Parathyroid adenoma (tissue), 2 donors: ENCODE data around the gene PLCB1.

Source experiments
- H2AFZ ChIP-seq: fragments of 300-600 bp; sonication (generic); one replicate; pipeline ENCODE4 v1.7.0; 2017; ENCODE audit warnings: antibody characterized with exemption, mild to moderate bottlenecking
- H3K27ac ChIP-seq: fragments of 300-600 bp; sonication (generic); one replicate; pipeline ENCODE4 v1.7.0; 2017
- H3K27me3 ChIP-seq: fragments of 300-600 bp; sonication (generic); one replicate; pipeline ENCODE4 v1.7.0; 2017; ENCODE audit warnings: low read length; ENCODE audit not compliant: control insufficient read depth, insufficient read depth
- H3K36me3 ChIP-seq: fragments of 300-600 bp; sonication (generic); one replicate; pipeline ENCODE4 v1.7.0; 2017; ENCODE audit warnings: low read length; ENCODE audit not compliant: control insufficient read depth, insufficient read depth
- H3K4me1 ChIP-seq: fragments of 300-600 bp; sonication (generic); one replicate; pipeline ENCODE4 v1.7.0; 2017; ENCODE audit warnings: control low read depth
- H3K4me2 ChIP-seq: fragments of 300-600 bp; sonication (generic); one replicate; pipeline ENCODE4 v1.7.0; 2017; ENCODE audit warnings: low read length
- H3K4me3 ChIP-seq: fragments of 300-600 bp; sonication (generic); one replicate; pipeline ENCODE4 v1.7.0; 2017; ENCODE audit warnings: low read depth, low read length
- H3K79me2 ChIP-seq: fragments of 300-600 bp; sonication (generic); one replicate; pipeline ENCODE4 v1.7.0; 2017; ENCODE audit warnings: control low read depth
- H3K9ac ChIP-seq: fragments of 300-600 bp; sonication (generic); one replicate; pipeline ENCODE4 v1.7.0; 2017; ENCODE audit warnings: mild to moderate bottlenecking
- H3K9me3 ChIP-seq: fragments of 300-600 bp; sonication (generic); one replicate; pipeline ENCODE4 v1.7.0; 2017; ENCODE audit warnings: low read length; ENCODE audit not compliant: control insufficient read depth
- TF ChIP-seq, protein P1 (sequence below): fragments of 300-600 bp; sonication (generic); IDR thresholded peaks from one replicate; pipeline ENCODE4 v1.7.0; 2017; ENCODE audit warnings: antibody characterized with exemption, mild to moderate bottlenecking
- donor health status: primary hyperparathyroidism.

PLCB1 gene

DNA sequence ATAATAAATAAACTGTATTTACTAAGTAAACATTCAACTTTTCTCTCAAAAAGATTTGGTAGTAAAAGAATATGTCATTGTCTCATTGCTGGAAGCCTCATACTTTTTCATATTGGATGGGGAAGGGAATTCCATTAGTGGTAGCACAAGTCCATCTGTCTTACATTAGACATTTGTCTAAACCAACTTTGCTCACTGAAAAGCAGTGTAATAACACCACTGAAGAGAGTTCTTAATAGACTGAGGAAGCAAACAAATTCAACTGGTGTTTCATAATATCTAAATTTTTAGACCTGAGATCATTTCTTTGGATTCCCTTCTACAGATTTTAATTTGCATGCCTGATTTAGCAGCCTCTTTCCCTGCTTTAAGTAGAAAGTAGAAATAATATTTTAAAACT, 62.7 kb downstream of the PLCB1 start:
- Histone ChIP-seq H2AFZ (no peak overlapping the region), H3K36me3 (no peaks in the 10 kb centered on the region), H3K9ac (no peak overlapping the region), H3K9me3 (no peaks in the 10 kb centered on the region), H3K27ac (no peak overlapping the region), H3K4me3 (no peak overlapping the region), H3K4me2 (no peak overlapping the region), H3K27me3 (no peaks in the 10 kb centered on the region), H3K4me1 (peaks cover 15% of the 10 kb centered on the region), H3K79me2 (peaks cover 34% of the 10 kb centered on the region)
- TF ChIP-seq, protein P1, sequence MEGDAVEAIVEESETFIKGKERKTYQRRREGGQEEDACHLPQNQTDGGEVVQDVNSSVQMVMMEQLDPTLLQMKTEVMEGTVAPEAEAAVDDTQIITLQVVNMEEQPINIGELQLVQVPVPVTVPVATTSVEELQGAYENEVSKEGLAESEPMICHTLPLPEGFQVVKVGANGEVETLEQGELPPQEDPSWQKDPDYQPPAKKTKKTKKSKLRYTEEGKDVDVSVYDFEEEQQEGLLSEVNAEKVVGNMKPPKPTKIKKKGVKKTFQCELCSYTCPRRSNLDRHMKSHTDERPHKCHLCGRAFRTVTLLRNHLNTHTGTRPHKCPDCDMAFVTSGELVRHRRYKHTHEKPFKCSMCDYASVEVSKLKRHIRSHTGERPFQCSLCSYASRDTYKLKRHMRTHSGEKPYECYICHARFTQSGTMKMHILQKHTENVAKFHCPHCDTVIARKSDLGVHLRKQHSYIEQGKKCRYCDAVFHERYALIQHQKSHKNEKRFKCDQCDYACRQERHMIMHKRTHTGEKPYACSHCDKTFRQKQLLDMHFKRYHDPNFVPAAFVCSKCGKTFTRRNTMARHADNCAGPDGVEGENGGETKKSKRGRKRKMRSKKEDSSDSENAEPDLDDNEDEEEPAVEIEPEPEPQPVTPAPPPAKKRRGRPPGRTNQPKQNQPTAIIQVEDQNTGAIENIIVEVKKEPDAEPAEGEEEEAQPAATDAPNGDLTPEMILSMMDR = no peak

GRCh38 chr20:8196096-8196495, 64.0 kb downstream of the PLCB1 start:
- Histone ChIP-seq H3K9me3 (no peaks in the 10 kb centered on the region), H3K27ac (no peak overlapping the region), H3K79me2 (peaks cover 37% of the 10 kb centered on the region), H3K36me3 (no peaks in the 10 kb centered on the region), H3K4me1 (peaks cover 11% of the 10 kb centered on the region), H3K27me3 (no peaks in the 10 kb centered on the region), H3K4me3 (no peak overlapping the region), H2AFZ (no peak overlapping the region), H3K4me2 (no peak overlapping the region), H3K9ac (no peak overlapping the region)
- TF ChIP-seq, protein P1 = no peak

DNA sequence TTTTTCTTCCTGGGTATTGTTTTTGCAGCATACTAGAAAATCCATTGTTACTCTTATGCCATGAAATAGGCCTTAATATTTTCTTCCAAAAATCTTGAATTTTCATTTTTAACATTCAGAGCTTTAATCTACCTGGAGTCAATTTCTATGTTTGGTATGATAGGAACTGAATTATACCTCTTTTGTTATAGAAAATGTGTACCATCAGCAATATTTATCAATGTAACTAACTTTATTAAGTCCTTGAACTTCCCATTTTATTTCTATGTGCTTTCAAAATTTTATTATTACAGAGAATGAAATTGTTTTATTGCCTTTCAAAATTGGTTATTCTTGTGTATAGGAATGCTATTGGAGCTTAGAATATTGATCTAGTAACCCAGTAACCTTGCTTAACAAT, 68.2 kb downstream of the PLCB1 start:
- Histone ChIP-seq H3K36me3 (no peaks in the 10 kb centered on the region), H3K9me3 (no peaks in the 10 kb centered on the region), H3K4me2 (no peak overlapping the region), H3K4me1 (peaks cover 8% of the 10 kb centered on the region), H3K4me3 (no peak overlapping the region), H3K27me3 (no peaks in the 10 kb centered on the region), H3K27ac (no peak overlapping the region), H3K9ac (no peak overlapping the region), H2AFZ (no peak overlapping the region), H3K79me2 (peaks cover 41% of the 10 kb centered on the region)
- TF ChIP-seq, protein P1 = no peak

DNA sequence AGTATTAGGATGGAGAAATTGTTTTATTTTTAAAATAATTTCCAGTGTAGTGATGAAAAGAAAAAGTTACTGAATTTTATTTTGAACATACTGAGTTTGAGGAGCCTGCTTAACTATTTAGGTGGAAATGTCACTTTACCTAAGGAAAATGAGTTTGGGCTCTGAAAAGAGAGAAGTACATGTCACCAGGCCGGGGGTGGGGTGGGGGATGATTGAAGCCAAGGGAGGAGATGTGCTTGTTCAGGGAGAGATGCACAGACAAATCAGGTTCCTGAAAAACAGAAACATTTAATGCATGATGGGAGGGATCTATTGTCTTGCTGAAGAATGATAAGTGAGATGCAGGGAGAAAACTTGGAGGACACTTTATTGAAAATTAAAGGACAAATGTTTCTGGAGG, 71.3 kb downstream of the PLCB1 start:
- no peak overlapping the region for H3K9ac ChIP-seq
- peaks cover 37% of the 10 kb centered on the region for H3K79me2 ChIP-seq
- H3K36me3 ChIP-seq = no peaks in the 10 kb centered on the region
- H3K27me3 ChIP-seq = no peaks in the 10 kb centered on the region
- no peak overlapping the region for H3K4me2 ChIP-seq
- H3K4me1 ChIP-seq = peaks cover 7% of the 10 kb centered on the region
- no peak overlapping the region for H3K4me3 ChIP-seq
- TF ChIP-seq, protein P1 = no peak
- no peaks in the 10 kb centered on the region for H3K9me3 ChIP-seq
- H3K27ac ChIP-seq = no peak overlapping the region
- no peak overlapping the region for H2AFZ ChIP-seq

DNA sequence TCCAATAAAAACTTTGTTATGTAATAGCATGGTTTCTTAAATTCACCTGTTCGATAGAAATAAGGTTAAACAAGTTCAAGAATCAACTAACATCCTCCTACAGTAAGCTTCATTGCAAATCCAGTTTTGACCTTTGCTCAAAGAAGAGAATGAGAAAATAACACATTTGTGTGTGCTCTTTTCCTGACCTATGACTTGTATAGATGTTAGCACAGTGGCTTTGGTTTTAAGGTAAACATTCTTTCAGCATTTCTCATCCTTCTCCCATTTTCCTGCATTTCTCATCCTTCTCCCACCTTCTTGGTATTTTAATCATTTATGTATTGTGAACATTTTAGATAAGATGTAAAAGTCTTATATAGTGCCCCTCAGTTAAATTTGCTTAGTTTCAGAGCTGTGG, 73.9 kb downstream of the PLCB1 start:
- TF ChIP-seq, protein P1 = no peak
- no peak overlapping the region for H3K4me3 ChIP-seq
- no peak overlapping the region for H3K4me2 ChIP-seq
- H3K4me1 ChIP-seq = peaks cover under 1% of the 10 kb centered on the region
- peaks cover 34% of the 10 kb centered on the region for H3K79me2 ChIP-seq
- no peak overlapping the region for H3K9ac ChIP-seq
- H2AFZ ChIP-seq = no peak overlapping the region
- H3K27me3 ChIP-seq = no peaks in the 10 kb centered on the region
- H3K36me3 ChIP-seq = no peaks in the 10 kb centered on the region
- no peak overlapping the region for H3K27ac ChIP-seq
- no peaks in the 10 kb centered on the region for H3K9me3 ChIP-seq
